ENCODE measurements around the gene ZMYND8. TPM values are rescaled to one million over a fixed set of nuclear protein-coding genes. Genes with fewer than 3 reads are reported as not detected.

ZMYND8 gene
- total and polyA plus RNA-seq, 2 of the 4 experiments (the other 2 are of a cell fraction), result 24.0 to 28.2 TPM

DNA sequence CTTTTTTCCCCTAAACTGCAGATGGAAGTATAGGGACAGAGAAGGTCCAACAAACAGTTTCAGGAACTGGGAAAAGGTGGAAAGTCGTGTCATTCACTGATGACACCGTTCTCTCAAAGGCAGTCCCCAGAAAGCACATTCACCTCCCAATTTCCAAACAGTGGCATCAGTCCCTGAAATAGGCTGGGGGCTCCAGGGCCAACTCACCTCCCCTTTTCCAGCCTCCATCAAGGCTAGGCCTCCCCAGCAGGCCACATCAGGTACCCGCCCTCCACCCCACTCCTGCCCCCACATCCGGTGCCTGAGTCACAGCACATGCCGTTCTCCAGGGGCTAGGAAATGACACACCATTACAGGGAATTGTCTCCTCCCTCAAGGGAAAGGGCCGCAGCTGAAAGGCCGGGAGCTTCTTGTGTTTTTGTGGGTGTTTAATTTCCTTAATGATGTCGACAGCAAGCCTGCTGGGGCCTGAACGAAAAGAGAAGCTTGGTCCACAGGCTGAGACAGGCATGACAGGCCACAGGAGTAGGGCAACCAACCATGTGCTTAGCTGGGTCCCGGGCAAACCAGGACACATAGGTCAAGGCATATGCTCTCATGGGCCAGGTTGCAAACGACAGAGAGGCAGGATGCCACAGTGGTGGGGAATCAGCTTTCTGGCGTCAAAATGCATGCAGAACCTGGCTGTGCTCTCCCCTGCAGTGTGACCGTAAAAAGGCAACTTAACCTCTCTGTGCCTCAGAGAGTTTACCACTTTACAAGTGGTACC is 39.2 kb downstream of the ZMYND8 start (continued):
- TF ChIP-seq POLR2A (IDR thresholded peaks at IDR 0.05; ENCODE audit: low read depth, low read length) (peak; percentile 78; the same call in 1 of the 2 replicates), CHD1 (IDR thresholded peaks at IDR 0.05; ENCODE audit: low read depth, low read length) (no peak), CEBPB (IDR thresholded peaks at IDR 0.05; ENCODE audit: low read depth, low read length) (0 out of 2 replicates have a peak, but pooled peaks have one; percentile 14)

DNA sequence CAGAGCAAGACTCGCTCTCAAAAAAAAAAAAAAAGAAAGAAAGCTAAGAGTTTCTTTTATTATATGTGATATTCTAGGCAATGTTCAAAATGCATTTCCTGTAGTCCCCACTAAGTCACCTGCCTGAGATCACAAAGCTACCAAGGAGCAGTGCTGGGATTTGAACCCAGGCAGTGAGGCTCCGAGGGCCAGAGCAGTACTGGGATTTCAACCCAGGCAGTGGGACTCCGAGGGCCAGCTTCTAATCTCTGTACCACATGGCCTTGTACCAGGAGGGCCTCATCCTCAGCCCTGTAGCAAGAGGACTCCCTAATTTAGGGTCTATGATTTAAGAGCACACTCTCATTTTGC is 39.7 kb downstream of the ZMYND8 start:
- dilution Hi-C loops (cut with HindIII; ENCODE audit: low sequenced_read_pairs, unreplicated experiment), result no loop called here
- in situ Hi-C loops (cut with MboI; ENCODE audit: low sequenced_read_pairs), result no loop called here
- DNase-seq, result no peak
- ChIA-PET CTCF (interaction anchor here (0.6 to 2.9 kb wide), 5 partner anchors 9 to 67 kb away, joined by 3 to 17 read pairs (median 4); no protein-coding TSS in a partner anchor), POLR2A (ENCODE audit: unreplicated experiment) (interaction anchor here (1.1 to 2.0 kb wide), 4 partner anchors 10 to 44 kb away, joined by 3 to 27 read pairs (median 3); partner anchors contain the start of gene ZMYND8)
- H3K23ac ChIP-seq (ENCODE audit: low read depth, low read length), result peak overlapping the region; percentile 99
- peak overlapping the region; percentile 35; the same call in 1 of the 2 replicates for H3K9ac ChIP-seq (ENCODE audit: low read depth, low read length)
- peak overlapping the region; percentile 99 for H3K4ac ChIP-seq (ENCODE audit: low read depth, low read length)
- H3K56ac ChIP-seq (ENCODE audit: extremely low read depth, insufficient read depth, low read length), result peak overlapping the region; percentile 95
- ATAC-seq (ENCODE audit: low read depth), result no peak
- H3K4me3 ChIP-seq (ENCODE audit: insufficient read depth, low read depth, low read length), result no peak overlapping the region
- H2BK120ac ChIP-seq (ENCODE audit: low read depth, low read length), result peak overlapping the region; percentile 98
- peak overlapping the region; percentile 97 for H3K18ac ChIP-seq (ENCODE audit: low read depth, low read length)
- peak overlapping the region; percentile 98 for H3K14ac ChIP-seq (replicated peaks; ENCODE audit: low read depth, low read length)
- no TSS peak for BruUV-seq (replicated peaks)
- H4K20me1 ChIP-seq (ENCODE audit: insufficient read depth, low read length), result no peaks in the 10 kb centered on the region
- peak overlapping the region; percentile 96 for H2AK9ac ChIP-seq (replicated peaks; ENCODE audit: low read depth, low read length, poor library complexity)
- peaks cover 46% of the 10 kb centered on the region for H3K4me1 ChIP-seq (ENCODE audit: control insufficient read depth, insufficient read depth, low read length)
- peak overlapping the region; percentile 99 for H2BK5ac ChIP-seq (ENCODE audit: low read depth, low read length, poor library complexity, severe bottlenecking)
- H3K27me3 ChIP-seq (ENCODE audit: control insufficient read depth, insufficient read depth, low read length), result no peaks in the 10 kb centered on the region
- peaks cover 25% of the 10 kb centered on the region for H3K9me1 ChIP-seq (ENCODE audit: insufficient read depth, low read length)
- WGBS, 2 experiments (ENCODE audit: extremely low coverage in 2 of 2, insufficient read length in 1 of 2), result no CpG with 5 or more reads among the region's 3 CpGs
- intact Hi-C loops (cut with micrococcal nuclease), result loop anchor here (5.0 kb wide), 1 partner anchor 44 kb away; no protein-coding TSS in a partner anchor
- H3K9me3 ChIP-seq (ENCODE audit: control insufficient read depth, insufficient read depth, low read length), result no peaks in the 10 kb centered on the region
- H2BK20ac ChIP-seq (ENCODE audit: low read depth, low read length), result peak overlapping the region; percentile 98
- peak overlapping the region; percentile 95 for H2BK15ac ChIP-seq (ENCODE audit: low read depth, low read length)
- peak overlapping the region; percentile 95 for H3K27ac ChIP-seq (ENCODE audit: insufficient read depth, low read length)
- H3K79me1 ChIP-seq (ENCODE audit: low read depth in 1 of 2, low read length in 2 of 2), result peaks cover 42 to 79% of the 10 kb centered on the region in 2 experiments
- peak overlapping the region; percentile 98 for H2AK5ac ChIP-seq (ENCODE audit: low read depth, low read length)
- peak overlapping the region; percentile 99 for H4K5ac ChIP-seq (ENCODE audit: low read depth, low read length)
- peak overlapping the region; percentile 100 for H4K91ac ChIP-seq (ENCODE audit: insufficient read depth, low read depth, low read length)
- H3K36me3 ChIP-seq (ENCODE audit: control insufficient read depth, insufficient read depth, low read length), result peaks cover 2% of the 10 kb centered on the region; the same call in 1 of the 2 replicates
- peak overlapping the region; percentile 96 to 99 for H4K8ac ChIP-seq (ENCODE audit: low read depth in 2 of 2, low read length in 2 of 2)
- no peak overlapping the region for H2AFZ ChIP-seq (replicated peaks; ENCODE audit: low read length, poor library complexity)
- no peak overlapping the region for H3K4me2 ChIP-seq (ENCODE audit: low read depth, low read length)
- TF ChIP-seq BHLHE40 (IDR thresholded peaks at IDR 0.05; ENCODE audit: low read depth, low read length), result no peak
- TF ChIP-seq, protein P1, sequence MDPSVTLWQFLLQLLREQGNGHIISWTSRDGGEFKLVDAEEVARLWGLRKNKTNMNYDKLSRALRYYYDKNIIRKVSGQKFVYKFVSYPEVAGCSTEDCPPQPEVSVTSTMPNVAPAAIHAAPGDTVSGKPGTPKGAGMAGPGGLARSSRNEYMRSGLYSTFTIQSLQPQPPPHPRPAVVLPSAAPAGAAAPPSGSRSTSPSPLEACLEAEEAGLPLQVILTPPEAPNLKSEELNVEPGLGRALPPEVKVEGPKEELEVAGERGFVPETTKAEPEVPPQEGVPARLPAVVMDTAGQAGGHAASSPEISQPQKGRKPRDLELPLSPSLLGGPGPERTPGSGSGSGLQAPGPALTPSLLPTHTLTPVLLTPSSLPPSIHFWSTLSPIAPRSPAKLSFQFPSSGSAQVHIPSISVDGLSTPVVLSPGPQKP (IDR thresholded peaks at IDR 0.05; ENCODE audit: borderline replicate concordance, low read depth, low read length), result no peak
- TF ChIP-seq RFX5 (IDR thresholded peaks at IDR 0.05; ENCODE audit: low read depth, low read length), result no peak
- TF ChIP-seq RCOR1 (IDR thresholded peaks at IDR 0.05; ENCODE audit: insufficient replicate concordance, low read length), result no peak
- no peak for TF ChIP-seq MAFK (IDR thresholded peaks at IDR 0.05; ENCODE audit: low read depth, low read length)
- no peak for TF ChIP-seq MXI1 (IDR thresholded peaks at IDR 0.05; ENCODE audit: borderline replicate concordance, low read depth, low read length)
- TF ChIP-seq CHD1 (IDR thresholded peaks at IDR 0.05; ENCODE audit: low read depth, low read length), result no peak
- TF ChIP-seq FOS (IDR thresholded peaks at IDR 0.05; ENCODE audit: low read depth, low read length), result no peak
- TF ChIP-seq MAZ (IDR thresholded peaks at IDR 0.05; ENCODE audit: borderline replicate concordance, low read depth, low read length), result no peak
- TF ChIP-seq CEBPB (IDR thresholded peaks at IDR 0.05; ENCODE audit: low read depth, low read length), result no peak
- TF ChIP-seq, protein P2, sequence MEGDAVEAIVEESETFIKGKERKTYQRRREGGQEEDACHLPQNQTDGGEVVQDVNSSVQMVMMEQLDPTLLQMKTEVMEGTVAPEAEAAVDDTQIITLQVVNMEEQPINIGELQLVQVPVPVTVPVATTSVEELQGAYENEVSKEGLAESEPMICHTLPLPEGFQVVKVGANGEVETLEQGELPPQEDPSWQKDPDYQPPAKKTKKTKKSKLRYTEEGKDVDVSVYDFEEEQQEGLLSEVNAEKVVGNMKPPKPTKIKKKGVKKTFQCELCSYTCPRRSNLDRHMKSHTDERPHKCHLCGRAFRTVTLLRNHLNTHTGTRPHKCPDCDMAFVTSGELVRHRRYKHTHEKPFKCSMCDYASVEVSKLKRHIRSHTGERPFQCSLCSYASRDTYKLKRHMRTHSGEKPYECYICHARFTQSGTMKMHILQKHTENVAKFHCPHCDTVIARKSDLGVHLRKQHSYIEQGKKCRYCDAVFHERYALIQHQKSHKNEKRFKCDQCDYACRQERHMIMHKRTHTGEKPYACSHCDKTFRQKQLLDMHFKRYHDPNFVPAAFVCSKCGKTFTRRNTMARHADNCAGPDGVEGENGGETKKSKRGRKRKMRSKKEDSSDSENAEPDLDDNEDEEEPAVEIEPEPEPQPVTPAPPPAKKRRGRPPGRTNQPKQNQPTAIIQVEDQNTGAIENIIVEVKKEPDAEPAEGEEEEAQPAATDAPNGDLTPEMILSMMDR (conservative IDR thresholded peaks at IDR 0.05; ENCODE audit: low read depth, low read length), result no peak
- TF ChIP-seq POLR2A (IDR thresholded peaks at IDR 0.05; ENCODE audit: low read depth, low read length), result no peak

Measured in IMR-90 (cell line).